Kidney tubule cell (primary cell): ENCODE results near the gene ANKIB1.

Source experiments
- DNase-seq: peaks from one replicate; pipeline ENCODE4 v3.0.0-alpha.2; 2018; ENCODE audit warnings: low spot score

ANKIB1 gene, protein sequence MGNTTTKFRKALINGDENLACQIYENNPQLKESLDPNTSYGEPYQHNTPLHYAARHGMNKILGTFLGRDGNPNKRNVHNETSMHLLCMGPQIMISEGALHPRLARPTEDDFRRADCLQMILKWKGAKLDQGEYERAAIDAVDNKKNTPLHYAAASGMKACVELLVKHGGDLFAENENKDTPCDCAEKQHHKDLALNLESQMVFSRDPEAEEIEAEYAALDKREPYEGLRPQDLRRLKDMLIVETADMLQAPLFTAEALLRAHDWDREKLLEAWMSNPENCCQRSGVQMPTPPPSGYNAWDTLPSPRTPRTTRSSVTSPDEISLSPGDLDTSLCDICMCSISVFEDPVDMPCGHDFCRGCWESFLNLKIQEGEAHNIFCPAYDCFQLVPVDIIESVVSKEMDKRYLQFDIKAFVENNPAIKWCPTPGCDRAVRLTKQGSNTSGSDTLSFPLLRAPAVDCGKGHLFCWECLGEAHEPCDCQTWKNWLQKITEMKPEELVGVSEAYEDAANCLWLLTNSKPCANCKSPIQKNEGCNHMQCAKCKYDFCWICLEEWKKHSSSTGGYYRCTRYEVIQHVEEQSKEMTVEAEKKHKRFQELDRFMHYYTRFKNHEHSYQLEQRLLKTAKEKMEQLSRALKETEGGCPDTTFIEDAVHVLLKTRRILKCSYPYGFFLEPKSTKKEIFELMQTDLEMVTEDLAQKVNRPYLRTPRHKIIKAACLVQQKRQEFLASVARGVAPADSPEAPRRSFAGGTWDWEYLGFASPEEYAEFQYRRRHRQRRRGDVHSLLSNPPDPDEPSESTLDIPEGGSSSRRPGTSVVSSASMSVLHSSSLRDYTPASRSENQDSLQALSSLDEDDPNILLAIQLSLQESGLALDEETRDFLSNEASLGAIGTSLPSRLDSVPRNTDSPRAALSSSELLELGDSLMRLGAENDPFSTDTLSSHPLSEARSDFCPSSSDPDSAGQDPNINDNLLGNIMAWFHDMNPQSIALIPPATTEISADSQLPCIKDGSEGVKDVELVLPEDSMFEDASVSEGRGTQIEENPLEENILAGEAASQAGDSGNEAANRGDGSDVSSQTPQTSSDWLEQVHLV

DNA sequence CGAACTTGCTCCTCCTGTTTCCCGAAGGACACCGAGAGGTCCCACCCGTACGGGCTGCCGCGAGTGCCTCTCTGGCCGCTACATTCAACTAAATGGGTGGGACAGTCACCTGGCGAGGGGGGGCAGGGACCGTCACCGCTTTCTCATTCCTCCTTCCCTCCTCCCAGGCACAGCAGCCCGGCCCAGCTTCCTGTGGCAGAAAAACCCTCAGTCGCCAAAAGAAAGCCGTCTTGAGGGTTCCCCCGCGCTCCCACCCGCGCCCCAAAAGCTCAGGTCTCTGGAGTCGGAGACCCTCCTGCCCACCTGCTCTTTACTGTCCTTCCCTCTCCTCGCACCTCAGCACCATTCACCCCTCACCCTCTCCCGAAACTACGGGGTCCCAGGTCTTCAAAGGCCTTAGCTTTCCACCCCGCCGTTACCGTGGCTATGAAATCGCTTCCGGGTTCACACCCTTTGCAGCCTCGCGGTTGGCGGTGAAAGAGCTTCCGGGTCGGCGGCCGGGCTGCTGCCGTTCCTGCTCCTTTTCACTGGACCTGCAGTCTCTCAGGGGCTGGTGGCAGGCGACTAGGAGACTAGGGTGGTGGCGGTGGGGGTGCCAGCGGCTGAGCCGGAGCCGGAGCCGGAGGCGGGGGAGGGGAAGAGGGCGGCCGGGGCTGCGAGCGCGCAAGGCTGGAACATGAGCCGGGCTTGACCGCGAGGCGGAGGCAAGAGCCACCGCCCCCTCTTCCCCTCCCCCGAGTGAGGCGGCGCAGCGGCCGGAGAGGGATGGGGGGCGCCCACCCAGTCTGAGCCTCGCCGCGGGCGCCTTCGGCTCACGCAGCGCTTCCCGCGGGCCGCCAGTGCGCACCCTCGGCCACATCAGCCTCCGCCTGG lies at the start of gene ANKIB1, which contains the start of gene KRIT1:
Gene ANKIB1, plus strand, starts transcription at position 488 of the 873 bp plus-strand sequence. CDS start 49,005 bp downstream, outside the sequence.
Gene KRIT1, minus strand, starts transcription at position 428 of the 873 bp plus-strand sequence. CDS start 3,779 bp downstream, outside the sequence.
- peak; percentile 89 for DNase-seq

DNA sequence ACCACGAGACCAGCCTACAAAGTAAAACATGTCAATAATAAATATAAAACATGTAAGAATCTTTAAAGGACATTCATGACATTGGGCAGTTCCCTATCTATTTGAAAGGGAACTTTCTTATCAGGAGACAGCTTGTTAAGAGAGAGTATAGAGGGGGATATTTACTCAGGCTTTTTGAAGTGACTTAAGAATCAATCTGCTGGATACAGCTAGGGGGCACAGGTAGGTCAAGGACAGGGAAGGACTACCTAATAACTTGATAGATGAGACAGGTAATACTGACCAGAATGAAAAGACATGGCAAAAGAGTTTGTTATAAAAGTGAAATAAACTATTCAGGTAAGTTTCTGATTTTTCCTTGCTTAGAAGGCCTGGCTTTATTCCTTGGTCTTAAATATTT lies 45.0 kb upstream of the ANKIB1 start:
- no peak for DNase-seq

- DNase-seq: no peak
Measured at GRCh38 chr7:92205987-92206386, 39.8 kb upstream of the ANKIB1 start.

GRCh38 chr7:92206672-92207071 lies 39.1 kb upstream of the ANKIB1 start:
- DNase-seq: no peak

- DNase-seq: no peak
Measured at GRCh38 chr7:92221766-92222165, 24.0 kb upstream of the ANKIB1 start.

GRCh38 chr7:92226981-92227380 lies 18.8 kb upstream of the ANKIB1 start:
- no peak for DNase-seq

DNA sequence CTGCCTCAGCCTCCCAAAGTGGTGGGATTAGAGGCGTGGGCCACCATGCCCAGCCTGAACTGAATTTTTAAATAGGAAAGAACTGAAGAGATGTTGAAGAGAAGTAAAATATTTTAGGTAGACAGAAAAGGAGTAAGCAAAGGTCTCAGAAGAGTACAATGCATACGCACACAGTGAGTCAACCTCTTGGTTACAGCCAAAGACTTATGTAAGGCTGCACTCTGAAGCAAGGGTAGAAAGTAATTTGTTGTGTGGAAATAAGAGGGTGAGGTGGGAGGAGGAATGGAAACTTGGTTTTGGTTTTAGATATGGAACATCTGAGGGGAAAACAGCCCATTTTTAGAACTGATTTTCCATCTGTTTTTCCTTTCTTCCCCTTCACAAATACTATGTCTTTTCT lies 17.7 kb upstream of the ANKIB1 start:
- no peak for DNase-seq

GRCh38 chr7:92228742-92229141 lies 17.0 kb upstream of the ANKIB1 start:
- DNase-seq: no peak

DNA sequence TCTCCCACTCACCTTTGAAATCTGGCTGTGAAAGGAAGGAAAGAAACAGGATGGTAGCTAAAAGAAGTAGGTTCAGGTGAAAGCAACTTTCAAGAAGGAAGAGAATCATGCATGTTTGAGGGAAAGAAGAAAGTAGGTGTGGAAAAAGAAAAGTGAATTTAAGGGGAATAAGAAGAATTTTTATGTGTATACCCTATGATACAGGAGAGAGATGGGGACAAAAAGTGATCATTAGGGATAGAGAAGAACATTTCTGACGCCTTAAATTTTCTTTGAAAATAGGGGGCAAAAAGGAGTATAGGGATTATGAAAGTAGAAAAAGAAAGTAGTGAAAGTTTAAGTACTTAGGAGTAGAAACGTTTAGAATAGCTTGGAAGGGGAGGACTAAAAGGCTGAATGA lies 15.2 kb upstream of the ANKIB1 start:
- DNase-seq: no peak

GRCh38 chr7:92242972-92243371 lies 2.8 kb upstream of the ANKIB1 start:
- no peak for DNase-seq

DNA sequence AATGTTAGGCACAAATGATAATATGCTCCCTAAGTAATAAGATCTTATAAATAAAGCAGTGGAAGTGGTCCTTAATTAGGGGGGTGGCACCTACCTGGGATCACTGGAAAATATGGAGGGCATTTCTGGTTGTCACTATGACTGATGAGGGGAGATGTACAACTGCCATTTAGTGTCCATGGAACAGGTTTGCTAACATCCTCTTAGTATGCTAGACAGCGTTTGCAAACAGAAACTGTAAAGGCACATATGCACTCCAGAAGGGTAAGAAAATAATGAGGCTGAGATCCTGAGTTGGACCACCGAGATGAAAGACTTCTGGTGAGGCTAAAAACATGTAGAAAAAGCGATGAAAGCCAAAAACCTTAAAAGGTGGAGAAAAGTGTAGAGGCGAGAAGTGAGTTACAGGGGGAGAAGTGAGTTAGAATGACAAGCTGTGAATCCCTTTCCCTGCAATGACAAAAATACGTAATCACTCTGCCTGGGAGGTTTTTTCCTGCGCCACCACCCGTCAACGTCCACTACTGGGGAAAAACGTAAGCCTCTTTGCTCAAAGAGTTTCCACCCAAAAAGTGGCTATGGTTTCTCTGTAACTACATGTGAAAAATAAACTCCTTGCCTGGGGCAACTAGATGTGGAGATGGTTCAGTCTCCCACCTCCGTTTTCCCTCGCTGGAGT lies 827 bp upstream of the ANKIB1 start:
- no peak for DNase-seq

DNA sequence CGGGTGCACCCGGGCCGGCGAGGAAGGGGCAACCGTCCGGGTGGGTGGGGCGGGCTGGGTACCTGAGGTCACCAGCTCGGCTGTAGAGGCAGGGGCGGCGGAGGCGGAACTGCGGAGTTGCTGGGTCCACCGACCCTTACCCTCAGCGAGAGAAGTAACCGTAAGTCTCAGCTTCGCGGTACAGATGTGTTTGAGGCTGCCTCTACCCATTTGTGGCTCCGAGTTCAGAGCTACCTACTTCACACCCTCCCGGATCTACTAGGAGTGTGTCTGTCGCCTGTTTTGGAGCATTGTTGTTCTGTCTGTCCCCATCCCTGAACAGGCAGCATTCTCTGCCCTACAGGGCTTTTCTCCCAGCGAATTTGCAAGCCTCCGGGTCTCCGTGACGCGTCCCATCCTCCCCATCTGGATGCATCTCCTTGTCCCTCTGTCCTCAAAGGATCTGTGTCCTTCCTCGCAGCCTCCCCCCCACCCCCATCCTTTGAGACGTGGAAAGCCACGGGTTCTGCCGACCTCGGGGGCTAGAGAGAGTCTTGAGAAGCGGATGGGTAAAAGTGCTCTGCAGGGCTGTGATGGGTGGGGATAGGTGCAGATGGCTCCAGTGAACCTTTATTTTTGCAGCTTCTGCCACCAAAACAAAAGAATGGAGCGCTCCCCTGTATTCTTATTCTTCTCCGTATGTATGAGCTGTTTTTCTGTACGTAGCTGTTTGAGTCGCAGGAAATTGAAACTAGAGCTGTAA lies 757 bp downstream of the ANKIB1 start:
- peak; percentile 29 for DNase-seq

GRCh38 chr7:92250603-92251002 lies 4.8 kb downstream of the ANKIB1 start:
- no peak for DNase-seq

- DNase-seq: peak; percentile 17
Measured at GRCh38 chr7:92251181-92251580, 5.4 kb downstream of the ANKIB1 start.

- no peak for DNase-seq
Measured at GRCh38 chr7:92253251-92253650, 7.5 kb downstream of the ANKIB1 start.

DNA sequence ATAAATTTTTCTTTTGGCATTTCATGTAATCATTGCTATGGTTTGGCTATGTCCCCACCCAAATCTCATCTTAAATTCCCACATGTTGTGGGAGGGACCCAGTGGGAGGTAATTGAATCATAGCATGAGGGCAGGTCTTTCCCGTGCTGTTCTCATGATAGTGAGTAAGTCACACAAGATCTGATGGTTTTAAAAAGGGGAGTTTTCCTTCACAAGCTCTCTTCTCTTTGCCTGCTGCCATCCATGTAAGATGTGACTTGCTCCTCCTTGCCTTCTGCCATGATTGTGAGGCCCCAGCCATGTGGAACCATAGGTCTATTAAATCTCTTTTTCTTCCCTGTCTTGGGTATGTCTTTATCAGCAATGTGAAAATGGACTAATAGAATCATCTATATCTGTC lies 9.0 kb downstream of the ANKIB1 start:
- peak; percentile 41 for DNase-seq

GRCh38 chr7:92255308-92255707 lies 9.5 kb downstream of the ANKIB1 start:
- peak; percentile 86 for DNase-seq

GRCh38 chr7:92259062-92259461 lies 13.3 kb downstream of the ANKIB1 start:
- no peak for DNase-seq

GRCh38 chr7:92259610-92260247 lies 14.0 kb downstream of the ANKIB1 start:
- DNase-seq: no peak
